Right renal pelvis (tissue), 4 donors: ENCODE measurements around the gene MMP27. TPM values are rescaled to one million over a fixed set of nuclear protein-coding genes. Genes with fewer than 3 reads are reported as not detected.
"Not testable (repeated sequence)": the region's sequence is repeated elsewhere in the genome, so short reads cannot be mapped to it uniquely, and the experiment has no call there.

Experiments
- DNase-seq, 4 donors: peaks; one replicate each; pipeline ENCODE4 v3.0.0-alpha.2; 2013; ENCODE audit warnings: low read depth in 4 of 4, low spot score in 3 of 4, missing footprints in 1 of 4
- polyA plus RNA-seq, 4 donors: library from polyadenylated mRNA; unstranded; fragments of 120-200 nt; gene quantifications; one replicate each; pipeline ENCODE4 v1.2.1, GENCODE V29; 2013; ENCODE audit not compliant: insufficient read length in 4 of 4

Gene MMP27, protein sequence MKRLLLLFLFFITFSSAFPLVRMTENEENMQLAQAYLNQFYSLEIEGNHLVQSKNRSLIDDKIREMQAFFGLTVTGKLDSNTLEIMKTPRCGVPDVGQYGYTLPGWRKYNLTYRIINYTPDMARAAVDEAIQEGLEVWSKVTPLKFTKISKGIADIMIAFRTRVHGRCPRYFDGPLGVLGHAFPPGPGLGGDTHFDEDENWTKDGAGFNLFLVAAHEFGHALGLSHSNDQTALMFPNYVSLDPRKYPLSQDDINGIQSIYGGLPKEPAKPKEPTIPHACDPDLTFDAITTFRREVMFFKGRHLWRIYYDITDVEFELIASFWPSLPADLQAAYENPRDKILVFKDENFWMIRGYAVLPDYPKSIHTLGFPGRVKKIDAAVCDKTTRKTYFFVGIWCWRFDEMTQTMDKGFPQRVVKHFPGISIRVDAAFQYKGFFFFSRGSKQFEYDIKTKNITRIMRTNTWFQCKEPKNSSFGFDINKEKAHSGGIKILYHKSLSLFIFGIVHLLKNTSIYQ
- not detected for polyA plus RNA-seq

- DNase-seq = no peak
These were observed at the start of gene MMP27 for GRCh38 chr11:102705626-102706025. TSS of gene MMP27 (minus strand) at chr11:102705769. CDS start at chr11:102705714, 55 bp downstream.

GRCh38 chr11:102753267-102753666 is 47.7 kb upstream of the MMP27 start:
- DNase-seq = no peak

GRCh38 chr11:102751673-102752072 is 46.1 kb upstream of the MMP27 start:
- no peak for DNase-seq

GRCh38 chr11:102749101-102749722 is 43.6 kb upstream of the MMP27 start:
- DNase-seq = no peak

DNA sequence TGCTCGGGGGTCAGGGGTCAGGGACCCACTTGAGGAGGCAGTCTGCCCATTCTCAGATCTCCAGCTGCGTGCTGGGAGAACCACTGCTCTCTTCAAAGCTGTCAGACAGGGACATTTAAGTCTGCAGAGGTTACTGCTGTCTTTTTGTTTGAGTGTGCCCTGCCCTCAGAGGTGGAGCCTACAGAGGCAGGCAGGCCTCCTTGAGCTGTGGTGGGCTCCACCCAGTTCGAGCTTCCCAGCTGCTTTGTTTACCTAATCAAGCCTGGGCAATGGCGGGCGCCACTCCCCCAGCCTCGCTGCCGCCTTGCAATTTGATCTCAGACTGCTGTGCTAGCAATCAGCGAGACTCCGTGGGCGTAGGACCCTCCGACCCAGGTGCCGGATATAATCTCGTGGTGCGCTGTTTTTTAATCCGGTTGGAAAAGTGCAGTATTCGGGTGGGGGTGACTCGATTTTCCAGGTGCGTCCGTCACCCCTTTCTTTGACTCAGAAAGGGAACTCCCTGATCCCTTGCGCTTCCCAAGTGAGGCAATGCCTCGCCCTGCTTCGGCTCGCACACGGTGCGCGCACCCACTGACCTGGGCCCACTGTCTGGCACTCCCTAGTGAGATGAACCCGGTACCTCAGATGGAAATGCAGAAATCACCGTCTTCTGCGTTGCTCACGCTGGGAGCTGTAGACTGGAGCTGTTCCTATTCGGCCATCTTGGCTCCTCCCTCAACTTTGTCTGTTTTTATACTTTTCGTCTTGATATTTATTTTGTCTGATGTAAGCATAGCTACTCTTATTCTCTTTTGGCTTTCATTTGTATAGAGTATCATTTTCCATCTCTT is 41.4 kb upstream of the MMP27 start:
- not testable (repeated sequence) for DNase-seq

- no peak for DNase-seq
These were observed 29.1 kb upstream of the MMP27 start for GRCh38 chr11:102734650-102735049.

GRCh38 chr11:102733232-102733875 is 27.8 kb upstream of the MMP27 start:
- no peak for DNase-seq

- DNase-seq = not testable (repeated sequence)
These were observed 25.4 kb upstream of the MMP27 start for GRCh38 chr11:102730944-102731343.

DNA sequence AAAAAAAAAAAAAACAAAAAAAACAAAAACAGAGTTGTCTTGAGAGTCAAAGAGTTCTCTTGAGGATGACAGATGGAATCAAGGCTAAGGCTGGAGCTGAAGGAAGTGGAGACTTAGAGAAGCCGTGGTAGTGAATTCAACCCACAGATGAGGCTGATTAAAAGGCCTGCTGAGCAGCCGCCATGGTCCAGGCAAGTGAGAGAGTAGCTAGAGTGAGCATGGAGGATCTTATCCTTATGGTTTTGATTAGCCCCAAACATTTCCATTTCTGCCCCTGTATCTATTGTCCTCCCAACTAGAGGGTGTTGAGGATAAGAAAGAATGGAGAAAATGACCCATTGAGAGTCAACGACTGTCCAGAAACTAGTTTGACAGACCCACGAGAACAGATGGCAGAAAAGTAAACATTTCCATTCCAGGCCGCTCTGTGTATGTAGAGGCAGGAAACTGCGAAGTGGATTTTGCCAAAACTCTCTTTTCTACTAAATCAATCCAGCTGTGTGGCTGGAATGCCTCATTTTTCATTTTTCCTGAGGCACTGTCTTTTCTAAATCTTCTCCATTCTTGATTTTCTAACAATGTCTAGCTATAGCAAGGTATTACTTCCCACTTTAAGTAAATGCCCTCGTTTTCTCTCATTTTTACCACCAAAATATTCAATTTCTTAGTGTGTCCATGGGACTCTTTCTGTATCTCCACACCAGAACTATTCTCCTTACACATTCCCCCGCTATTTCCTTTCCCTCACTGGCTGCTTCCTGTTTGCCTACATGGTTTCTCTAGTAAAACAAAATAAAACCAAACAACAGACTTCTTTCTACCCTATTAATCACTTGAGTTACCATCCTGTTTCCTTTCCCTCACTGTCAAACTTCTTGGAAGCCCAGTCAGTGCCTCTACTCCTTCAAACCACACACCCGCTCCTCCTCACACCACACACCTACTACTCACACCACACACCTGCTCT is 24.6 kb upstream of the MMP27 start:
- DNase-seq = no peak

DNA sequence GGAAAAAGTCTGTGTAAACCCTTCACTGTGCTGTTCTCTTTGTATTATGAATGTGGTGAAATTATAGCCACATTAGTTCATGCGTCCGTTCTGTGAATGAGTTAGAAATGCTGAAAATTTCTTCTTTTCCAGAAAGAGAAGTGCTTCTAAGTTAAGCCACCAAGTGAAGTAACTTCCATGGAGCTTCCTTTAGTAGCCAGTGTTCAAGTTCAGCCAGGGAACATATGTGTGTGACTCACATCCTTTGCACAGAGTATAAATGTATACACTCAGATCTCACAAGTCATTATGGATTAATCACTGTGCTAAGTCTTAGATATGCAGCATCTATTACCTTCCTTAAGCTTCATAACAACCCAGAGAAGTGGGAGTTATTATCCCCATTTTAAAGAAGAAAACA is 22.3 kb upstream of the MMP27 start:
- no peak for DNase-seq

DNA sequence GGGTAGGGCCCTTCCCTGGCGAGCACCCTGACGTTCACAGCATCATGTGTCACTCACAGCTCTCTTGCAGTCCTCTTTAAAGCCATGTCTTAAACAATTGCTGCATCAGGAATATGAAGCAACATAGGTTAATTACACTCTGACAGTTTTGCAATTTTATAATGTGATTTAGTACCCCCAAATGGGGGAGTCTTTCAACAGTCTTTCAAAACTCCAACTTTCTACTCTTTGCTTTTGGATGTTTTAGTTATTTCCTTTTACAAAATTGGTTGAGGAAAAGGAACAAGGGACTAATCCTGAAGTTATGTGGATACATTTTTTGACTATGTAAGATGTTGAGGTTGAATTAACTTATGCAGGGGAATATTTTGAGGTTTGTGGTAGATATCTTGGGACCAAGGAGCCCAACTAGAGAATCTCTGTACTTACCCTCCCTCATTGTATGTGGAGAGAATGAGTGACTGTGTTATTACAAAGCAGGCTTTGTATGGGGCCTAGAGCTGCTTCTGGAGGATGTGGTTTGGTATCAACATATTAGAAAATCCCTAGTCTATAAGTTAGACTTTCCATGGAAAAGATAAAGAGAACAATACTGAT is 19.4 kb upstream of the MMP27 start, which contains the start of gene MMP8:
TSS of gene MMP8 (minus strand) at position 51 of the 597 bp plus-strand sequence. CDS start 99 bp downstream, outside the sequence.
- DNase-seq = no peak

- no peak for DNase-seq
These were observed 17.3 kb upstream of the MMP27 start for GRCh38 chr11:102722821-102723220.

DNA sequence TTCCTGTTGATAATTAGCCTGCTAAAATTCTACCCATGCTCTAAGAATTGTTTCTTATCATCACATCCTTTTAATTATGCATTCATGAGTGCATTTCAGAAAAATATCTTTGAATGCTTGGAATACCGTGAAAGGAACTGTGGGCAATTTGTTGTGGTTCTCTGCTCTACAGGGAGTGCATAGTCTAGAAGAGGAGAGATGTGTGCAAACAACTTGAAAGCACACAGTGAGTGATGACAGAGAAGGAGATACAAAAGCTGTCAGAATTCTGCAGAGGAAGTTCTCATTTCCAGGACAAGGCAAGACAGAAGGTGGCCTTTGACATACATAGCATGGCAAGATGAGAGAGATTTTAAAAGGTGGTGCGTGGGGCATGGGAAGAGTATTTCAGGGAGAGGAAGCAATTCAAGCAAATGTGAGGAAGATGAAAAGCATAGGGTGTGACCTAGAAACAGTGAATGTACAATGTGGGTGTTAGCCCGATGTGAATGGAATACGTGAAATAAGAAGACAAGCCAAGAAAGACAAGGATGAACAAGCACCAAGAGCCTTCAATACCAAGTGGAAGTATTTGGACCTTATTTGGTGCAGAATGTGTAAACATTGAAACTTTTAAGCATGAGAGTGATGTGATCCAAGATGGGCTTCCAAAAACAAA is 14.2 kb upstream of the MMP27 start:
- no peak for DNase-seq

- DNase-seq = no peak
These were observed 11.7 kb upstream of the MMP27 start for GRCh38 chr11:102717280-102717679.

DNA sequence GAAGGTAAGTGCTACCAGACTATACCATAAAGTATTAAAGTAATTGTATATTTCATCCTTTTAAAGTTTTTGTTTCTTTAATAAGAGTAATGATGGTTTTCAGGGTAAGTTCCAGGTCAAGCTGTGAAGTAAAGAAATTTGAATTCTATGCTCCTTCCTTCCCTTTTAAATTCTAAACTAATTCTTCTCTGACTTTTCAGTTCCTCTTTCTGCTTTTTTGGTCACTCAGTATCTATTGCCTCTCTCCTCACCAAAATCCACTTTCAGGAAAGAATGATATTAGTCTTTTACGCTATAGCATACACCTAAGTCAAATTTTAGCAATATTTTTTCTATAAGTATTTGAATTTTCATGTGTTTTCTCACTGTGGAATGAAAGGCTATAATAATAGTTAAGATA is 11.0 kb upstream of the MMP27 start:
- DNase-seq = no peak

GRCh38 chr11:102712137-102712536 is 6.6 kb upstream of the MMP27 start:
- no peak for DNase-seq

DNA sequence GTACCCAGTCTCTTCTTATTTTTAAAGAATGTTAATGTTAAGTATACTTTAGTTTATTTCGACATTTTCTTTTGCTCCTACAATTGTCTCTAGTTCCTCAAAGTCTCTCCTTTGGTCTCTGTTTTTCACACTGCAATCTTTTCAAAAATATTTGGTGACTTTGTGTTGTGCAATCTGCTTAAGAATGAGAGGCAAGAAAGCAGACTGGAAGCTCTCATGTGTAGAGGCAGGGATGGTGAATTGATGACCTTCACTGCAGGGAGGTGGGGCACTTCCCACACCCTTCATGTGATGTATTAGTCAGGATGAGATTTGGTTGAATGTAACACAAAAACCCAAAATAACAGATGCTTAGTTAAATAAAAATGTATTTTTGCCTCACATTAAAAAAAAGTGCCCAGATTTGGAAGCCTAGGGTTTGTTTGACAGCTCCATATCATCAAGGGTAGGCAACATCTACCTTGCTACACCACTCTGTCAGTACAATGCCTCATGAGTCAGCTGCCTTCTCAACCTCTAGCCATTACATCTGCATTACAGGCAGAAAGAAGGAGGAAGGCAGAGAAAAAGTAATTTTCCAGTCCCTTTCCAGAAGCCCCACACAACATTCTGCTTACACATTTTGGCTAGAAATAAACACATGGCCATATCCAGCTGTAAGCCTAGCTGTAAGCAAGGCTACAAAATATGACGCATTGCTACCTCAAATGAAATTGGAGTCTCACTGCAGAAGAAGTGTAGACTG is 3.8 kb upstream of the MMP27 start:
- DNase-seq = no peak

- no peak for DNase-seq
These were observed 3.1 kb upstream of the MMP27 start for GRCh38 chr11:102708654-102709053.
